GM06990 (cell line): ENCODE data around the gene KCNT1.

ENCODE experiments used
- DNase-seq: peaks from one replicate; pipeline ENCODE4 v3.0.0-alpha.2; 2011; ENCODE audit not compliant: insufficient read length; ENCODE audit errors: extremely low read depth
- H3K27me3 ChIP-seq: replicated peaks from 2 replicates; pipeline ENCODE4 v1.6.0; 2011; ENCODE audit warnings: low read length; ENCODE audit not compliant: control insufficient read depth, insufficient read depth
- H3K36me3 ChIP-seq: 2 replicates; pipeline ENCODE4 v1.5.1; 2011; ENCODE audit warnings: low read length; ENCODE audit not compliant: control insufficient read depth, insufficient read depth
- H3K4me3 ChIP-seq: replicated peaks from 2 replicates; pipeline ENCODE4 v1.5.1; 2011; ENCODE audit warnings: low read depth, mild to moderate bottlenecking, control low read depth, low read length
- TF ChIP-seq, protein P1 (sequence below): IDR thresholded peaks from 2 replicates; pipeline ENCODE4 v1.5.1; 2011; ENCODE audit warnings: low read length, control low read depth, mild to moderate bottlenecking, inconsistent platforms; ENCODE audit not compliant: insufficient read depth, poor library complexity, severe bottlenecking

The KCNT1 gene

DNA sequence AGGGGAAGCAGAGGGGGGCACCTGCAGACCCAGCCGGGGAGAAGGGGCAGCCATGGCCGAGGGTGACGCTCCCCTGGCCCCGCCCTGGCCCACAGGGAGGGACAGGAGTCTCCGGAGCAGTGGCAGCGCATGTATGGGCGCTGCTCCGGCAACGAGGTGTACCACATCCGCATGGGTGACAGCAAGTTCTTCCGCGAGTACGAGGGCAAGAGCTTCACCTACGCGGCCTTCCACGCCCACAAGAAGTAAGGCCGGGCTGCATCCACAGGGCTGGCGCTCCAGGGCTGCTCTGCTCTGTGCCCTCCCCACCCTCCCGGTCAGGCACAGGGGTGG is 68.2 kb downstream of the KCNT1 start:
- TF ChIP-seq, protein P1, sequence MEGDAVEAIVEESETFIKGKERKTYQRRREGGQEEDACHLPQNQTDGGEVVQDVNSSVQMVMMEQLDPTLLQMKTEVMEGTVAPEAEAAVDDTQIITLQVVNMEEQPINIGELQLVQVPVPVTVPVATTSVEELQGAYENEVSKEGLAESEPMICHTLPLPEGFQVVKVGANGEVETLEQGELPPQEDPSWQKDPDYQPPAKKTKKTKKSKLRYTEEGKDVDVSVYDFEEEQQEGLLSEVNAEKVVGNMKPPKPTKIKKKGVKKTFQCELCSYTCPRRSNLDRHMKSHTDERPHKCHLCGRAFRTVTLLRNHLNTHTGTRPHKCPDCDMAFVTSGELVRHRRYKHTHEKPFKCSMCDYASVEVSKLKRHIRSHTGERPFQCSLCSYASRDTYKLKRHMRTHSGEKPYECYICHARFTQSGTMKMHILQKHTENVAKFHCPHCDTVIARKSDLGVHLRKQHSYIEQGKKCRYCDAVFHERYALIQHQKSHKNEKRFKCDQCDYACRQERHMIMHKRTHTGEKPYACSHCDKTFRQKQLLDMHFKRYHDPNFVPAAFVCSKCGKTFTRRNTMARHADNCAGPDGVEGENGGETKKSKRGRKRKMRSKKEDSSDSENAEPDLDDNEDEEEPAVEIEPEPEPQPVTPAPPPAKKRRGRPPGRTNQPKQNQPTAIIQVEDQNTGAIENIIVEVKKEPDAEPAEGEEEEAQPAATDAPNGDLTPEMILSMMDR: no peak

GRCh38 chr9:135770771-135771170 is 68.8 kb downstream of the KCNT1 start:
- H3K4me3 ChIP-seq: no peak overlapping the region
- TF ChIP-seq, protein P1: no peak
- no peaks in the 10 kb centered on the region for H3K36me3 ChIP-seq
- DNase-seq: no peak
- H3K27me3 ChIP-seq: no peaks in the 10 kb centered on the region; the same call in 1 of the 2 replicates

More for the DNA sequence above, 68.2 kb downstream of the KCNT1 start:
- H3K36me3 ChIP-seq: no peaks in the 10 kb centered on the region
- H3K27me3 ChIP-seq: no peaks in the 10 kb centered on the region
- no peak overlapping the region for H3K4me3 ChIP-seq
- no peak for DNase-seq

GRCh38 chr9:135771401-135772051 is 69.5 kb downstream of the KCNT1 start:
- H3K36me3 ChIP-seq: no peaks in the 10 kb centered on the region
- no peaks in the 10 kb centered on the region; the same call in 1 of the 2 replicates for H3K27me3 ChIP-seq
- TF ChIP-seq, protein P1: no peak
- no peak for DNase-seq
- H3K4me3 ChIP-seq: no peak overlapping the region

DNA sequence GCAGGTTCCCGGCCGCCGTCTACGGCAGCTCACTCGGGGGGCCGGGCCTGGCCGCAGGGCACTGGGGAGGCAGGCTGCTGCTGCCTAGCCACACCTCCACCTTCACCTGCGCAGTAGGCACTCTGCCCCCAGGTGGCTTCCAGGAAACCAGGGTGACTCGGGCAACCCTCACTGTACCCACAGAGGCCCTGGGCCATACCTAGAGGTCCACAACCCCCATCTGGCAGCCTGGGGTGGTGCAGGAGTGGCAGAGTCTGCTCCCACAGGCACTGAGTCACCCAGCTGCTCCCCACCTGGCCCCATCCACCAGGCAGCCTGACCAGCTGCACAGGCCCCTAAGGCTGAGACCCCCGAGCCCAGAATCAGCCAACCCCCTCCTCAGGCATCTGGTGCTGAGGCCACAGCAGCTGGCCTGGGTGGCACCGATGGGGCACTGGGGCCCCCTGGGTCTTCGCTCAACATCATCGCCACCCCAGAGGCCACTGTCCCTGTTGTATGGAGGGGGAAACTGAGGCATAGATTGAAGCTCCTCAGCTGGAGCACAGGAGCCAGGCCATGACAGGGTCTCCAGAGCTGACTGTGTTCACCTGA is 70.2 kb downstream of the KCNT1 start:
- DNase-seq: no peak
- TF ChIP-seq, protein P1: no peak
- Histone ChIP-seq H3K27me3 (no peaks in the 10 kb centered on the region; the same call in 1 of the 2 replicates), H3K36me3 (no peaks in the 10 kb centered on the region), H3K4me3 (no peak overlapping the region)

DNA sequence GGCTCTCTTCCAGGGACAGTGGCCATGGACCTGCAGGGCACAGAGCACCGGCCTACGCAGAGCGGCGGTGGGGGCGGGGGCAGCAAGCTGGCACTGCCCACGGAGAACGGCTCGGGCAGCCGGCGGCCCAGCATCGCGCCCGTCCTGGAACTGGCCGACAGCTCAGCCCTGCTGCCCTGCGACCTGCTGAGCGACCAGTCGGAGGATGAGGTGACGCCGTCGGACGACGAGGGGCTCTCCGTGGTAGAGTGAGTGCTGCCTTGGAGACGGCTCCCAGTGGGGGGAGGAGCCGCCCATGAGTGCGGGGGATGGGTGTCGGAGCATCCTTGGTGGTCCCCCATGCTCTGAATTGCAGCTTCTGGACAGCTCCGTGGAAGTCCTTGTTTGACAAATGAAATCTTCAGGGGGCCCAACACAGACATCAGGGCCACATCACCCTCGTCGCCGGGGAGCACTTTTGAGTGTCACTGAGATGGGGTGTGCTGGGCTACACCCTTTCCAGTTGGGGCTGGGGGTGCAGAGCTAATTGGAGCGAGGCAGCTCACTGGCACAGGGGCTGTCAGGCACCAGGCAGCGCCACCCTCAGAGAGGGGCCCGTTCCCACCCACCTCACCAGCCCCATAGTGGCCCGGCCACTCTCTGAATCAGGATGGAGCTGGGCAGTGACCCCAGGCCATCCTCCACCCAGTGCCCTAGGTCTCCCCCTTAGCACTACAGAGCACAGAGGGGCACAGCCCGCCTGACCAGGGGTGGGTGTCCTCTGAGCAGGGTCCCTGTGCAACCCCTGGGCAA is 70.9 kb downstream of the KCNT1 start:
- H3K36me3 ChIP-seq: no peaks in the 10 kb centered on the region
- no peak for DNase-seq
- H3K27me3 ChIP-seq: no peaks in the 10 kb centered on the region; the same call in 1 of the 2 replicates

More for the DNA sequence above, 70.9 kb downstream of the KCNT1 start:
- TF ChIP-seq, protein P1: no peak
- no peak overlapping the region for H3K4me3 ChIP-seq
